Stimulated activated CD8-positive, alpha-beta memory T cell treated with anti-CD3 and anti-CD28 coated beads, Interleukin-12 subunit alpha, Interleukin-12 subunit beta, amount 100 ng/mL, for 24 hours (primary cell): ENCODE measurements around the gene GALNT1.

Experiments
- DNase-seq: peaks from one replicate; pipeline ENCODE4 v3.0.0-alpha.2; 2020; ENCODE audit errors: extremely low read depth

The GALNT1 gene

GRCh38 chr18:35582899-35583558 lies 1.5 kb downstream of the GALNT1 start:
- DNase-seq = no peak

- no peak for DNase-seq
Measured at GRCh38 chr18:35584735-35585134, 3.2 kb downstream of the GALNT1 start.

GRCh38 chr18:35585608-35586007 lies 4.1 kb downstream of the GALNT1 start:
- no peak for DNase-seq

- DNase-seq = no peak
Measured at GRCh38 chr18:35588122-35588521, 6.6 kb downstream of the GALNT1 start.

GRCh38 chr18:35588995-35589394 lies 7.5 kb downstream of the GALNT1 start:
- no peak for DNase-seq

GRCh38 chr18:35589546-35589945 lies 8.0 kb downstream of the GALNT1 start:
- DNase-seq = no peak

- no peak for DNase-seq
Measured at GRCh38 chr18:35590935-35591334, 9.4 kb downstream of the GALNT1 start.

GRCh38 chr18:35592298-35592697 lies 10.8 kb downstream of the GALNT1 start:
- no peak for DNase-seq

- no peak for DNase-seq
Measured at GRCh38 chr18:35593859-35594258, 12.3 kb downstream of the GALNT1 start.

- no peak for DNase-seq
Measured at GRCh38 chr18:35597758-35598157, 16.2 kb downstream of the GALNT1 start.

- no peak for DNase-seq
Measured at GRCh38 chr18:35602193-35602820, 20.8 kb downstream of the GALNT1 start.

- no peak for DNase-seq
Measured at GRCh38 chr18:35603008-35603407, 21.5 kb downstream of the GALNT1 start.

- DNase-seq = no peak
Measured at GRCh38 chr18:35603528-35603927, 22.0 kb downstream of the GALNT1 start.

GRCh38 chr18:35604369-35604768 lies 22.8 kb downstream of the GALNT1 start:
- no peak for DNase-seq

GRCh38 chr18:35605686-35606417 lies 24.3 kb downstream of the GALNT1 start:
- no peak for DNase-seq

- no peak for DNase-seq
Measured at GRCh38 chr18:35609236-35609635, 27.7 kb downstream of the GALNT1 start.

GRCh38 chr18:35610089-35610488 lies 28.5 kb downstream of the GALNT1 start:
- DNase-seq = no peak

- DNase-seq = no peak
Measured at GRCh38 chr18:35610724-35611123, 29.2 kb downstream of the GALNT1 start.

GRCh38 chr18:35611518-35611917 lies 30.0 kb downstream of the GALNT1 start:
- DNase-seq = no peak

- DNase-seq = no peak
Measured at GRCh38 chr18:35616074-35616473, 34.5 kb downstream of the GALNT1 start.

GRCh38 chr18:35616664-35617423 lies 35.3 kb downstream of the GALNT1 start:
- peak; percentile 14 for DNase-seq

- no peak for DNase-seq
Measured at GRCh38 chr18:35617865-35618264, 36.3 kb downstream of the GALNT1 start.
